GM21786 (cell line): ENCODE results near the gene CR2.
"Not testable (repeated sequence)": the region's sequence is repeated elsewhere in the genome, so short reads cannot be mapped to it uniquely, and the experiment has no call there.

Experiments used
- ATAC-seq: cut with Tn5 transposase; IDR thresholded peaks from one replicate; pipeline ENCODE4 v1.9.1; 2021; ENCODE audit not compliant: unreplicated experiment

CR2 gene

GRCh38 chr1:207454046-207454964 is at the start of gene CR2:
TSS of gene CR2 (plus strand) at chr1:207454328. CDS start at chr1:207454419, 91 bp downstream.
- ATAC-seq: peak; percentile 69

- ATAC-seq: peak; percentile 52
These were observed 49.1 kb upstream of the CR2 start for GRCh38 chr1:207404849-207405525.

- ATAC-seq: no peak
These were observed 48.3 kb upstream of the CR2 start for GRCh38 chr1:207405814-207406213.

GRCh38 chr1:207407655-207408260 is 46.4 kb upstream of the CR2 start:
- no peak for ATAC-seq

GRCh38 chr1:207412845-207413244 is 41.3 kb upstream of the CR2 start:
- no peak for ATAC-seq

GRCh38 chr1:207414606-207415108 is 39.5 kb upstream of the CR2 start:
- peak; percentile 94 for ATAC-seq

- ATAC-seq: no peak
These were observed 37.1 kb upstream of the CR2 start for GRCh38 chr1:207417076-207417475.

GRCh38 chr1:207418351-207418750 is 35.8 kb upstream of the CR2 start:
- ATAC-seq: no peak

- ATAC-seq: no peak
These were observed 34.0 kb upstream of the CR2 start for GRCh38 chr1:207420109-207420508.

- no peak for ATAC-seq
These were observed 33.0 kb upstream of the CR2 start for GRCh38 chr1:207421078-207421477.

- ATAC-seq: no peak
These were observed 30.4 kb upstream of the CR2 start for GRCh38 chr1:207423560-207424292.

- ATAC-seq: no peak
These were observed 29.5 kb upstream of the CR2 start for GRCh38 chr1:207424570-207425131.

- no peak for ATAC-seq
These were observed 26.1 kb upstream of the CR2 start for GRCh38 chr1:207427832-207428585.

GRCh38 chr1:207428783-207429182 is 25.3 kb upstream of the CR2 start:
- ATAC-seq: no peak

- ATAC-seq: peak; percentile 59
These were observed 24.2 kb upstream of the CR2 start for GRCh38 chr1:207429963-207430362.

GRCh38 chr1:207430602-207431001 is 23.5 kb upstream of the CR2 start:
- ATAC-seq: no peak

- ATAC-seq: no peak
These were observed 22.6 kb upstream of the CR2 start for GRCh38 chr1:207431508-207431907.

- no peak for ATAC-seq
These were observed 20.7 kb upstream of the CR2 start for GRCh38 chr1:207433435-207433834.

- ATAC-seq: not testable (repeated sequence)
These were observed 17.4 kb upstream of the CR2 start for GRCh38 chr1:207436746-207437145.

GRCh38 chr1:207440626-207441025 is 13.5 kb upstream of the CR2 start:
- ATAC-seq: no peak
